CD4-positive, alpha-beta T cell (primary cell): ENCODE results near the gene LRFN4. TPM values are rescaled to one million over a fixed set of nuclear protein-coding genes. Genes with fewer than 3 reads are reported as not detected.

Source experiments
- ATAC-seq: fragments of 200-7000 bp; cut with Tn5 transposase; one replicate; pipeline ENCODE4 v1.10.0; 2022; ENCODE audit warnings: mild to moderate bottlenecking; ENCODE audit not compliant: poor library complexity
- CTCF ChIA-PET: fragments of 350-600 bp; sonication (Branson Sonifier 250); formaldehyde crosslinking; loops from one replicate; lab custom pipeline; 2021; ENCODE audit warnings: antibody characterized with exemption, inconsistent platforms; lab: Charles Lee
- POLR2A ChIA-PET: fragments of 350-600 bp; sonication (Branson Sonifier 250); formaldehyde crosslinking; loops from one replicate; lab custom pipeline; 2021; ENCODE audit warnings: antibody characterized with exemption, inconsistent platforms; lab: Charles Lee
- DNase-seq, 14 experiments: peaks; one replicate each; pipeline ENCODE4 v3.0.0-alpha.2; 2013 to 2020; ENCODE audit warnings: mixed read lengths in 2 of 14
- H3K27ac ChIP-seq, 2 donors: one replicate each; pipeline versions ENCODE4 v1.5.1 to v1.7.0; 2013; ENCODE audit warnings: low read length in 2 of 2, low read depth in 1 of 2, mild to moderate bottlenecking in 1 of 2
- H3K27me3 ChIP-seq, 2 experiments: 1 replicate in 1 of 2; 2 replicates in 1 of 2; pipeline versions ENCODE4 v1.6.1 to v1.7.0; 2013; ENCODE audit warnings: low read length in 2 of 2, control low read depth in 1 of 2, mild to moderate bottlenecking in 1 of 2, moderate library complexity in 1 of 2; ENCODE audit not compliant: insufficient read depth in 2 of 2, control insufficient read depth in 1 of 2
- H3K36me3 ChIP-seq: one replicate; pipeline ENCODE4 v1.6.1; 2013; ENCODE audit warnings: low read length, control low read depth; ENCODE audit not compliant: insufficient read depth
- H3K4me1 ChIP-seq: one replicate; pipeline ENCODE4 v1.6.1; 2013; ENCODE audit warnings: low read length, control low read depth; ENCODE audit not compliant: insufficient read depth
- H3K4me3 ChIP-seq: one replicate; pipeline ENCODE4 v1.5.1; 2013; ENCODE audit warnings: mild to moderate bottlenecking, low read length, moderate library complexity
- H3K9me3 ChIP-seq, 2 experiments: 1 replicate in 1 of 2; 2 replicates in 1 of 2; pipeline versions ENCODE4 v1.6.1 to v1.7.0; 2013; ENCODE audit warnings: low read length in 2 of 2, mild to moderate bottlenecking in 2 of 2, control low read depth in 1 of 2, moderate library complexity in 1 of 2; ENCODE audit not compliant: control insufficient read depth in 1 of 2, insufficient read depth in 1 of 2
- H3K27ac Mint-ChIP-seq: one replicate; pipeline ENCODE4 v1.8.0; 2020; ENCODE audit warnings: mixed read lengths
- H3K27me3 Mint-ChIP-seq: one replicate; pipeline ENCODE4 v1.8.0; 2021; ENCODE audit warnings: mixed read lengths
- H3K36me3 Mint-ChIP-seq: one replicate; pipeline ENCODE4 v1.8.0; 2021; ENCODE audit warnings: low read depth, mixed read lengths
- H3K4me1 Mint-ChIP-seq: one replicate; pipeline ENCODE4 v1.8.0; 2021; ENCODE audit warnings: low read depth, mixed read lengths
- H3K4me3 Mint-ChIP-seq: one replicate; pipeline ENCODE4 v1.8.0; 2020; ENCODE audit warnings: mild to moderate bottlenecking, mixed read lengths
- H3K9me3 Mint-ChIP-seq: one replicate; pipeline ENCODE4 v1.8.0; 2020; ENCODE audit warnings: mixed read lengths
- intact Hi-C, 2 experiments: fragments of 100-400 bp; cut with DNase I in 1 of 2; cut with micrococcal nuclease in 1 of 2; formaldehyde crosslinking; loops; one replicate each; pipeline versions ENCODE4 v1.15.1 to v1.9.0; 2023 to 2025; cut with DNase I, micrococcal nuclease
- total RNA-seq, 174 experiments: library from RNA in 2 of 174; stranded (reverse) in 2 of 174; gene quantifications; one replicate each; pipeline ENCODE4 v1.2.3 and lab custom pipeline; 2021 to 2026
- TF ChIP-seq, protein P1 (sequence below): fragments of 200-600 bp; IDR thresholded peaks from one replicate; pipeline ENCODE4 v1.8.0; 2022; ENCODE audit warnings: antibody characterized with exemption, mild to moderate bottlenecking

LRFN4 gene
- total RNA-seq, 2 experiments from 2014 or later: 1.6 to 2.5 TPM

DNA sequence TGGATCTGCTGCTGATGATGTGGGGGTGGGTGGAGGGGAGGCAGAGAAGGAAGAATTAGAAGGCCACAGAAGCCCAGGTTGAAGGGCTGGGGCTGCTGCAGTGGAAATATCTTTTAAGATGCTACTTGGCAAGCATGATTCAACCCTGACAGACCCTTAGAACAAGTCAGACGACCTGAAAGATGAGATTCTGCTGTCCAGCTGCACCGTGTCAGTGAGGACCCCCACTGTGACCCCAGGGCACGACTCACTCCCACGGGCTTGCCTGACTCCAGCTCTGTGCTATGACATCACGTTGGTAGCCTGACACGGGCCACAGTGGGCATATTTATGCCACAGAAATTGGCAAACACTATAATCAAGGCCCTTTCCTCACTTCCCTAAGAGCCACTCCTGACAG, 36.0 kb downstream of the LRFN4 start:
- Mint-ChIP-seq H3K27ac (no peak overlapping the region), H3K27me3 (no peaks in the 10 kb centered on the region), H3K36me3 (no peaks in the 10 kb centered on the region), H3K9me3 (no peaks in the 10 kb centered on the region), H3K4me1 (no peaks in the 10 kb centered on the region), H3K4me3 (no peak overlapping the region)
- no peaks in the 10 kb centered on the region for H3K27me3 ChIP-seq
- intact Hi-C loops: no loop called here
- no peaks in the 10 kb centered on the region for H3K36me3 ChIP-seq
- H3K4me3 ChIP-seq: no peak overlapping the region
- H3K9me3 ChIP-seq: no peaks in the 10 kb centered on the region
- H3K4me1 ChIP-seq: no peaks in the 10 kb centered on the region
- no peak for DNase-seq
- TF ChIP-seq, protein P1, sequence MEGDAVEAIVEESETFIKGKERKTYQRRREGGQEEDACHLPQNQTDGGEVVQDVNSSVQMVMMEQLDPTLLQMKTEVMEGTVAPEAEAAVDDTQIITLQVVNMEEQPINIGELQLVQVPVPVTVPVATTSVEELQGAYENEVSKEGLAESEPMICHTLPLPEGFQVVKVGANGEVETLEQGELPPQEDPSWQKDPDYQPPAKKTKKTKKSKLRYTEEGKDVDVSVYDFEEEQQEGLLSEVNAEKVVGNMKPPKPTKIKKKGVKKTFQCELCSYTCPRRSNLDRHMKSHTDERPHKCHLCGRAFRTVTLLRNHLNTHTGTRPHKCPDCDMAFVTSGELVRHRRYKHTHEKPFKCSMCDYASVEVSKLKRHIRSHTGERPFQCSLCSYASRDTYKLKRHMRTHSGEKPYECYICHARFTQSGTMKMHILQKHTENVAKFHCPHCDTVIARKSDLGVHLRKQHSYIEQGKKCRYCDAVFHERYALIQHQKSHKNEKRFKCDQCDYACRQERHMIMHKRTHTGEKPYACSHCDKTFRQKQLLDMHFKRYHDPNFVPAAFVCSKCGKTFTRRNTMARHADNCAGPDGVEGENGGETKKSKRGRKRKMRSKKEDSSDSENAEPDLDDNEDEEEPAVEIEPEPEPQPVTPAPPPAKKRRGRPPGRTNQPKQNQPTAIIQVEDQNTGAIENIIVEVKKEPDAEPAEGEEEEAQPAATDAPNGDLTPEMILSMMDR: no peak
- ChIA-PET CTCF (no interaction called here), POLR2A (no interaction called here)
- H3K27ac ChIP-seq: no peak overlapping the region
- no peak for ATAC-seq

DNA sequence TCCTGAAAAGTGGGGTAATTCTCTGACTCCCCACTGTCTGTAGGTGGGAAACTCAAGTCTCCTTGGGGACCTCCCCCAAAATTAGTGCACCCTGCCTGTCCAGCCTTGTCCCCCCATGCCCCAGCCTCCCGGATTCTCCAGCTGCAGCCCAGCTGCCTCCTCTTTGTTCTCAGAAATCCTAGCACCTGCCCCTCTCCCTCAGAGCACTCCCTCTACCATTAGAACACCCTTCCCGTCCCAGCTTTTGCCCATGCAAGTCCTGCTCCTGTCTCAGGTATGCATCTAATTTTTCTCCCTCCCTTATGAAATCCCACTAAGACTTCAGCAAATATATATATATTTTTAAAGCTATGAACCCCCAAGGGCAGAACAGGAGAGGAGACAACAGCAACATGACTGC, 37.3 kb downstream of the LRFN4 start:
- H3K4me1 Mint-ChIP-seq: no peaks in the 10 kb centered on the region
- no peaks in the 10 kb centered on the region for H3K4me1 ChIP-seq
- H3K27ac Mint-ChIP-seq: no peak overlapping the region
- intact Hi-C loops: no loop called here
- H3K27me3 ChIP-seq: no peaks in the 10 kb centered on the region
- H3K36me3 ChIP-seq: no peaks in the 10 kb centered on the region
- POLR2A ChIA-PET: no interaction called here
- H3K9me3 Mint-ChIP-seq: no peaks in the 10 kb centered on the region
- ATAC-seq (no peak), DNase-seq (no peak)
- no peaks in the 10 kb centered on the region for H3K36me3 Mint-ChIP-seq
- no peaks in the 10 kb centered on the region for H3K9me3 ChIP-seq
- TF ChIP-seq, protein P1: no peak
- no peaks in the 10 kb centered on the region for H3K27me3 Mint-ChIP-seq
- H3K27ac ChIP-seq: no peak overlapping the region
- H3K4me3 Mint-ChIP-seq: no peak overlapping the region
- H3K4me3 ChIP-seq: no peak overlapping the region
- CTCF ChIA-PET: no interaction called here

DNA sequence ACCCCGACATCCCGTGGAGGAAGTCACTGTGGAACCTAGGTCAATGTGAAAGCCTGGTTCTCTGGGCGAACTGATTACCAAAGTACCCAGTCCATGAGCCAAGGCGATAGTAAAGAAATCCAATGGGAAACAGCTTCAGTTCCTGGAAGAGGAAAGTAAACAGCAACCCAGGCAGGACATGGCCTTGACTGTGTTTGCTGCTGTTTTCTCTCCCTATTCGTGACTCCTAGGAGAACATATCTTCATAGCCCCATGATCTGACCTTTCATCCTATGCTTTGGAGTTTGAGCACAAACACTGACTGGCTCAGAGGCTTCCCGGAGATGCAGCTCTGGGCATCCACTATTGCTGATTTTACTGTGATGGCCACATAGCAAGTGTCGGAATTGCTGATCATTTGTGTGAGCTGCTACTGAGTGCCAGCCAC, 45.1 kb downstream of the LRFN4 start:
- POLR2A ChIA-PET: interaction anchor here (1.3 kb wide), 1 partner anchor 59 kb away, joined by 3 read pairs; no protein-coding TSS in a partner anchor
- Histone ChIP-seq H3K27ac (no peak overlapping the region), H3K9me3 (no peaks in the 10 kb centered on the region), H3K4me3 (no peak overlapping the region), H3K36me3 (no peaks in the 10 kb centered on the region), H3K27me3 (no peaks in the 10 kb centered on the region), H3K4me1 (no peaks in the 10 kb centered on the region)
- H3K4me3 Mint-ChIP-seq: no peak overlapping the region
- H3K27me3 Mint-ChIP-seq: no peaks in the 10 kb centered on the region
- H3K9me3 Mint-ChIP-seq: no peaks in the 10 kb centered on the region
- TF ChIP-seq, protein P1: no peak
- H3K27ac Mint-ChIP-seq: no peak overlapping the region
- H3K36me3 Mint-ChIP-seq: no peaks in the 10 kb centered on the region
- DNase-seq (no peak), ATAC-seq (no peak)
- CTCF ChIA-PET: no interaction called here
- no peaks in the 10 kb centered on the region for H3K4me1 Mint-ChIP-seq
- intact Hi-C loops: no loop called here
